SK-N-SH treated with all-trans-retinoic acid at 6 μM for 48 hours (cell line): ENCODE data around the gene PARD3.

Experiments used
- ATAC-seq: fragments of 200-7000 bp; cut with Tn5 transposase; 3 replicates; pipeline ENCODE4 v1.9.1; 2020; ENCODE audit warnings: mild to moderate bottlenecking, moderate library complexity
- ARNTL ChIP-seq: fragments of 450-650 bp; formaldehyde crosslinking; IDR thresholded peaks from 2 replicates; pipeline ENCODE4 v1.5.0; 2020; ENCODE audit warnings: low read depth, mild to moderate bottlenecking, moderate library complexity, borderline replicate concordance
- BACH2 ChIP-seq: fragments of 250-450 bp; sonication (Bioruptor Pico); IDR thresholded peaks from 2 replicates; pipeline ENCODE4 v1.9.0; 2021; ENCODE audit warnings: mild to moderate bottlenecking, borderline replicate concordance
- CSDC2 ChIP-seq: fragments of 250-450 bp; sonication (Bioruptor Pico); IDR thresholded peaks from 2 replicates; pipeline ENCODE4 v1.5.0; 2020; ENCODE audit warnings: mild to moderate bottlenecking, moderate library complexity
- ESRRG ChIP-seq: fragments of 250-450 bp; sonication (Bioruptor Pico); IDR thresholded peaks from 2 replicates; pipeline ENCODE4 v1.6.1; 2021; ENCODE audit warnings: mild to moderate bottlenecking
- GLIS3 ChIP-seq: fragments of 250-450 bp; sonication (Bioruptor Pico); IDR thresholded peaks from 2 replicates; pipeline ENCODE4 v1.5.0; 2020; ENCODE audit warnings: mild to moderate bottlenecking, moderate library complexity
- ISL1 ChIP-seq: fragments of 250-450 bp; sonication (Bioruptor Pico); IDR thresholded peaks from 2 replicates; pipeline ENCODE4 v2.1.2; 2022; ENCODE audit warnings: mild to moderate bottlenecking, moderate library complexity
- OSR1 ChIP-seq: fragments of 250-450 bp; sonication (Bioruptor Pico); IDR thresholded peaks from 2 replicates; pipeline ENCODE4 v1.8.0; 2022; ENCODE audit warnings: moderate library complexity, mild to moderate bottlenecking, inconsistent platforms
- PPARA ChIP-seq: fragments of 250-450 bp; sonication (Bioruptor Pico); IDR thresholded peaks from 2 replicates; pipeline ENCODE4 v1.5.0; 2020; ENCODE audit warnings: mild to moderate bottlenecking, borderline replicate concordance
- TCF4 ChIP-seq: fragments of 250-450 bp; sonication (Bioruptor Pico); IDR thresholded peaks from 2 replicates; pipeline ENCODE4 v1.8.0; 2021; ENCODE audit warnings: mild to moderate bottlenecking, moderate library complexity, borderline replicate concordance
- TOX ChIP-seq: fragments of 250-450 bp; sonication (Bioruptor Pico); IDR thresholded peaks from 2 replicates; pipeline ENCODE4 v1.8.0; 2021; ENCODE audit warnings: mild to moderate bottlenecking, moderate library complexity, borderline replicate concordance
- ZFP3 ChIP-seq: fragments of 250-450 bp; sonication (Bioruptor Pico); IDR thresholded peaks from 2 replicates; pipeline ENCODE4 v1.5.0; 2020; ENCODE audit warnings: mild to moderate bottlenecking, moderate library complexity
- ZFP30 ChIP-seq: fragments of 450-650 bp; formaldehyde crosslinking; IDR thresholded peaks from 2 replicates; pipeline ENCODE4 v1.5.0; 2022; ENCODE audit warnings: mild to moderate bottlenecking, moderate library complexity
- ZNF565 ChIP-seq: fragments of 450-650 bp; formaldehyde crosslinking; conservative IDR thresholded peaks from 2 replicates; pipeline ENCODE4 v1.5.0; 2020; ENCODE audit warnings: low read depth, mild to moderate bottlenecking, moderate library complexity
- ZNF70 ChIP-seq: fragments of 450-650 bp; formaldehyde crosslinking; IDR thresholded peaks from 2 replicates; pipeline ENCODE4 v1.5.0; 2020; ENCODE audit warnings: mild to moderate bottlenecking, moderate library complexity
- ZNF8 ChIP-seq: fragments of 450-650 bp; formaldehyde crosslinking; IDR thresholded peaks from 2 replicates; pipeline ENCODE4 v1.5.0; 2020; ENCODE audit warnings: mild to moderate bottlenecking, moderate library complexity
- TF ChIP-seq, protein P1 (sequence below): fragments of 250-450 bp; sonication (Bioruptor Pico); IDR thresholded peaks from 2 replicates; pipeline ENCODE4 v1.5.1; 2020; ENCODE audit warnings: low read depth, mild to moderate bottlenecking, moderate library complexity
- TF ChIP-seq, protein P2 (sequence below): fragments of 250-450 bp; sonication (Bioruptor Pico); IDR thresholded peaks from 2 replicates; pipeline ENCODE4 v1.8.0; 2020; ENCODE audit warnings: mild to moderate bottlenecking, moderate library complexity, borderline replicate concordance
- TF ChIP-seq, protein P3 (sequence below): fragments of 250-450 bp; sonication (Bioruptor Pico); IDR thresholded peaks from 2 replicates; pipeline ENCODE4 v1.5.0; 2020; ENCODE audit warnings: mild to moderate bottlenecking, moderate library complexity
- TF ChIP-seq, protein P4 (sequence below): fragments of 250-450 bp; sonication (Bioruptor Pico); IDR thresholded peaks from 2 replicates; pipeline ENCODE4 v1.8.0; 2021; ENCODE audit warnings: low read depth, mild to moderate bottlenecking, moderate library complexity, borderline replicate concordance

Gene PARD3

DNA sequence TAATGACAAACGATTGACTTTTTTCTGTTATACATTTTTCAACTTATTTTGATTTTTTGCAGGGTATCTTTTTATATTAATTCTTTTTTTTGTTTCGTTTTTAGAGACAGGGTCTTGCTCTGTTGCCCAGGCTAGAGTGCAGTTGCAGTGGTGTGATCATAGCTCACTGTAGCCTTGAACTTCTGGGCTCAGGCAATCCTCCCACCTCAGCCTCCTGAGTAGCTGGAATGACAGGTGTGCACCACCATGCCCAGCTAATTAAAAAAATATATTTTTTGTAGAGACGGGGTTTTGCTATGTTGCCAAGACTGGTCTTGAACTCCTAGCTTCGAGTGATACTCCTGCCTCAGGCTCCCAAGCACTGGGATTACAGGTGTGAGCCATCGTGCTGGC is 601.3 kb downstream of the PARD3 start:
- TF ChIP-seq TOX (CRISPR knock-in tag) (no peak), ESRRG (no peak), PPARA (CRISPR knock-in tag) (no peak), OSR1 (no peak), CSDC2 (CRISPR knock-in tag) (no peak), ARNTL (CRISPR knock-in tag) (no peak), ZNF8 (CRISPR knock-in tag) (no peak), ZFP3 (CRISPR knock-in tag) (no peak), ZNF70 (CRISPR knock-in tag) (no peak), GLIS3 (CRISPR knock-in tag) (no peak), TCF4 (CRISPR knock-in tag) (no peak)
- TF ChIP-seq, protein P1, sequence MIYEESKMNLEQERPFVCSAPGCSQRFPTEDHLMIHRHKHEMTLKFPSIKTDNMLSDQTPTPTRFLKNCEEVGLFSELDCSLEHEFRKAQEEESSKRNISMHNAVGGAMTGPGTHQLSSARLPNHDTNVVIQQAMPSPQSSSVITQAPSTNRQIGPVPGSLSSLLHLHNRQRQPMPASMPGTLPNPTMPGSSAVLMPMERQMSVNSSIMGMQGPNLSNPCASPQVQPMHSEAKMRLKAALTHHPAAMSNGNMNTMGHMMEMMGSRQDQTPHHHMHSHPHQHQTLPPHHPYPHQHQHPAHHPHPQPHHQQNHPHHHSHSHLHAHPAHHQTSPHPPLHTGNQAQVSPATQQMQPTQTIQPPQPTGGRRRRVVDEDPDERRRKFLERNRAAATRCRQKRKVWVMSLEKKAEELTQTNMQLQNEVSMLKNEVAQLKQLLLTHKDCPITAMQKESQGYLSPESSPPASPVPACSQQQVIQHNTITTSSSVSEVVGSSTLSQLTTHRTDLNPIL (CRISPR knock-in tag): no peak
- TF ChIP-seq, protein P2, sequence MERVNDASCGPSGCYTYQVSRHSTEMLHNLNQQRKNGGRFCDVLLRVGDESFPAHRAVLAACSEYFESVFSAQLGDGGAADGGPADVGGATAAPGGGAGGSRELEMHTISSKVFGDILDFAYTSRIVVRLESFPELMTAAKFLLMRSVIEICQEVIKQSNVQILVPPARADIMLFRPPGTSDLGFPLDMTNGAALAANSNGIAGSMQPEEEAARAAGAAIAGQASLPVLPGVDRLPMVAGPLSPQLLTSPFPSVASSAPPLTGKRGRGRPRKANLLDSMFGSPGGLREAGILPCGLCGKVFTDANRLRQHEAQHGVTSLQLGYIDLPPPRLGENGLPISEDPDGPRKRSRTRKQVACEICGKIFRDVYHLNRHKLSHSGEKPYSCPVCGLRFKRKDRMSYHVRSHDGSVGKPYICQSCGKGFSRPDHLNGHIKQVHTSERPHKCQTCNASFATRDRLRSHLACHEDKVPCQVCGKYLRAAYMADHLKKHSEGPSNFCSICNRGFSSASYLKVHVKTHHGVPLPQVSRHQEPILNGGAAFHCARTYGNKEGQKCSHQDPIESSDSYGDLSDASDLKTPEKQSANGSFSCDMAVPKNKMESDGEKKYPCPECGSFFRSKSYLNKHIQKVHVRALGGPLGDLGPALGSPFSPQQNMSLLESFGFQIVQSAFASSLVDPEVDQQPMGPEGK (CRISPR knock-in tag): no peak
- ATAC-seq: no peak

DNA sequence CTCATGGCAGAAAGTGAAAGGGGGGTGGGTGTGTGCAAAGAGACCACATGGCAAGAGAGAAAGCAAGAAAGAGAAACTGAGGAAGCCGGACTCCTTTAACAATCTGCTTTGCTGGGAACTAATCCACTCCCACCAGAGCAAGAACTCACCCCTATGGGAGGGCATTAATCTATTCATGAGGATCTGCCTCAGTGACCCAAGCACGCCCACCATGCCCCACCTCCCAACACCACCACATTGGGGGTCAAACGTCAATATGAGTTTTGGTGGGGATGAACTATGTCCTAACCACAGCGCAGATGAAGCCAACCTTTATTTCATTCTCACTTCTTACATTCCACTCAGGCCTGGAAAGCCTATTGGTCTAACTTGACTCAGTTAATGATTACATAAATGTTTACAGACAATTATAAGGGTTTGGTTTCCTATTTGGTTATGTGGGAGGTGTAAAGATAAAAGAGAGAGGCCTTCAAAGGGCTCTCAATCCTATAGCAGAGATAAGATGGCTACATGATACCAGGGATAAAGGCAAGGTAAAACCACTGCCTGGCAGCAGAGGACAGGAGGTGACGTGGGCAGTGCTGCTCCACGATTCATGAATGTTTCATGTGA is 601.8 kb downstream of the PARD3 start:
- no peak for TF ChIP-seq ZFP30 (CRISPR knock-in tag)
- no peak for ATAC-seq

DNA sequence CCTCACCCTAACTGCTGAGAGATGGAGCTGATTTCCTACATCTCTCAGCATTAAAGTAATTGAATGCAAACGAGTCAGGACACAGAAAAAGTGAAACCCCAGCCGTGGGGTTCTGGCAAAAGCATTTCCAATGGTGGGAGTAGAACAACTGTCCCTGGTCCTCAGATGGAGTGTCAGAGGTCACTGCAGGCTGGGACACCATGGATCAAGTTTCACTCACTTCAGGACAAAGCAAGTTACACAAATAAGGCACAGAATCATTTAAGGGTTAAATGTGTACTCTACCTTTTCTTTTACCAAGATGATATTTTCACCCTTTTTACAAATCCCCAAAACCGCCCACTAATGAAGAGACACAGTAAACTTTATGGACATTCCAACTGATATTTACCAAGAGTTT is 607.8 kb downstream of the PARD3 start:
- TF ChIP-seq CSDC2 (CRISPR knock-in tag): no peak
- ATAC-seq: no peak

DNA sequence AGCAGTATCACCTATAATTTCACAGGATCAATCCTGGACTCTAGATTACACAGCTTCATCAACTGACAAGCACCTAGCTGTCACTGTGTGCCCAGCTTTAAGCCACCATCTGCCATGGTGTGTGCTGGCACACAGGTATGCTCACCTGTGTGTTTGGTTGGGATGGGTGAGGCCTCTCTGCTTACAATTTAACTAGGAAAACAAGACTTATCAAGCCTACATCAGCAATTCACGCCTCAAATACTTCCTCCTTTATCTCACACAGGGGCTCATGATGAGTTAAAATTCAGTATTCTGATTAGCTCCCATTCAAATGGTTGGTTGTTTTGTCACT is 608.2 kb downstream of the PARD3 start:
- no peak for ATAC-seq
- TF ChIP-seq ZNF8 (CRISPR knock-in tag) (no peak), CSDC2 (CRISPR knock-in tag) (no peak), ZNF565 (CRISPR knock-in tag) (no peak), ARNTL (CRISPR knock-in tag) (no peak), BACH2 (no peak), TCF4 (CRISPR knock-in tag) (no peak), ISL1 (CRISPR knock-in tag) (no peak), ZNF70 (CRISPR knock-in tag) (no peak), OSR1 (no peak), ESRRG (no peak), TOX (CRISPR knock-in tag) (no peak)
- TF ChIP-seq, protein P3, sequence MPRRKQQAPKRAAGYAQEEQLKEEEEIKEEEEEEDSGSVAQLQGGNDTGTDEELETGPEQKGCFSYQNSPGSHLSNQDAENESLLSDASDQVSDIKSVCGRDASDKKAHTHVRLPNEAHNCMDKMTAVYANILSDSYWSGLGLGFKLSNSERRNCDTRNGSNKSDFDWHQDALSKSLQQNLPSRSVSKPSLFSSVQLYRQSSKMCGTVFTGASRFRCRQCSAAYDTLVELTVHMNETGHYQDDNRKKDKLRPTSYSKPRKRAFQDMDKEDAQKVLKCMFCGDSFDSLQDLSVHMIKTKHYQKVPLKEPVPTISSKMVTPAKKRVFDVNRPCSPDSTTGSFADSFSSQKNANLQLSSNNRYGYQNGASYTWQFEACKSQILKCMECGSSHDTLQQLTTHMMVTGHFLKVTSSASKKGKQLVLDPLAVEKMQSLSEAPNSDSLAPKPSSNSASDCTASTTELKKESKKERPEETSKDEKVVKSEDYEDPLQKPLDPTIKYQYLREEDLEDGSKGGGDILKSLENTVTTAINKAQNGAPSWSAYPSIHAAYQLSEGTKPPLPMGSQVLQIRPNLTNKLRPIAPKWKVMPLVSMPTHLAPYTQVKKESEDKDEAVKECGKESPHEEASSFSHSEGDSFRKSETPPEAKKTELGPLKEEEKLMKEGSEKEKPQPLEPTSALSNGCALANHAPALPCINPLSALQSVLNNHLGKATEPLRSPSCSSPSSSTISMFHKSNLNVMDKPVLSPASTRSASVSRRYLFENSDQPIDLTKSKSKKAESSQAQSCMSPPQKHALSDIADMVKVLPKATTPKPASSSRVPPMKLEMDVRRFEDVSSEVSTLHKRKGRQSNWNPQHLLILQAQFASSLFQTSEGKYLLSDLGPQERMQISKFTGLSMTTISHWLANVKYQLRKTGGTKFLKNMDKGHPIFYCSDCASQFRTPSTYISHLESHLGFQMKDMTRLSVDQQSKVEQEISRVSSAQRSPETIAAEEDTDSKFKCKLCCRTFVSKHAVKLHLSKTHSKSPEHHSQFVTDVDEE (CRISPR knock-in tag): no peak
- TF ChIP-seq, protein P4, sequence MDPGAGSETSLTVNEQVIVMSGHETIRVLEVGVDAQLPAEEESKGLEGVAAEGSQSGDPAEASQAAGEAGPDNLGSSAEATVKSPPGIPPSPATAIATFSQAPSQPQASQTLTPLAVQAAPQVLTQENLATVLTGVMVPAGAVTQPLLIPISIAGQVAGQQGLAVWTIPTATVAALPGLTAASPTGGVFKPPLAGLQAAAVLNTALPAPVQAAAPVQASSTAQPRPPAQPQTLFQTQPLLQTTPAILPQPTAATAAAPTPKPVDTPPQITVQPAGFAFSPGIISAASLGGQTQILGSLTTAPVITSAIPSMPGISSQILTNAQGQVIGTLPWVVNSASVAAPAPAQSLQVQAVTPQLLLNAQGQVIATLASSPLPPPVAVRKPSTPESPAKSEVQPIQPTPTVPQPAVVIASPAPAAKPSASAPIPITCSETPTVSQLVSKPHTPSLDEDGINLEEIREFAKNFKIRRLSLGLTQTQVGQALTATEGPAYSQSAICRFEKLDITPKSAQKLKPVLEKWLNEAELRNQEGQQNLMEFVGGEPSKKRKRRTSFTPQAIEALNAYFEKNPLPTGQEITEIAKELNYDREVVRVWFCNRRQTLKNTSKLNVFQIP (CRISPR knock-in tag): no peak
- TF ChIP-seq, protein P1 (CRISPR knock-in tag): no peak
